Activated CD8-positive, alpha-beta memory T cell treated with anti-CD3 and anti-CD28 coated beads, Interleukin-2, amount 50 U/mL, for 1 hour (primary cell): Measurements from ENCODE around the gene PNPO.
"Not testable (repeated sequence)": the region's sequence is repeated elsewhere in the genome, so short reads cannot be mapped to it uniquely, and the experiment has no call there.

Source experiments
- DNase-seq: peaks from one replicate; pipeline ENCODE4 v3.0.0-alpha.2; 2020; ENCODE audit errors: extremely low read depth

Gene PNPO

GRCh38 chr17:47975189-47975822, 33.9 kb downstream of the PNPO start:
- no peak for DNase-seq

GRCh38 chr17:47975823-47976205, 34.4 kb downstream of the PNPO start:
- DNase-seq = no peak

- no peak for DNase-seq
Measured at GRCh38 chr17:47978324-47978723, 37.0 kb downstream of the PNPO start.

GRCh38 chr17:47980541-47980940, 39.2 kb downstream of the PNPO start:
- no peak for DNase-seq

GRCh38 chr17:47981462-47981861, 40.1 kb downstream of the PNPO start:
- no peak for DNase-seq

- DNase-seq = no peak
Measured at GRCh38 chr17:47982091-47982617, 40.8 kb downstream of the PNPO start.

- DNase-seq = no peak
Measured at GRCh38 chr17:47982645-47983390, 41.4 kb downstream of the PNPO start.

GRCh38 chr17:47983492-47984223, 42.3 kb downstream of the PNPO start:
- DNase-seq = no peak

GRCh38 chr17:47986520-47986919, 45.1 kb downstream of the PNPO start:
- no peak for DNase-seq

- no peak for DNase-seq
Measured at GRCh38 chr17:47987240-47987835, 46.0 kb downstream of the PNPO start.

GRCh38 chr17:47988445-47988844, 47.1 kb downstream of the PNPO start:
- not testable (repeated sequence) for DNase-seq

- DNase-seq = no peak
Measured at GRCh38 chr17:47989159-47989558, 47.8 kb downstream of the PNPO start.

GRCh38 chr17:47989700-47990099, 48.3 kb downstream of the PNPO start:
- DNase-seq = no peak

- DNase-seq = no peak
Measured at GRCh38 chr17:47990962-47991731, 49.8 kb downstream of the PNPO start.

GRCh38 chr17:47992216-47992615, 50.8 kb downstream of the PNPO start:
- DNase-seq = no peak

GRCh38 chr17:47993031-47993564, 51.7 kb downstream of the PNPO start:
- DNase-seq = no peak

GRCh38 chr17:47993964-47994363, 52.6 kb downstream of the PNPO start:
- no peak for DNase-seq

- no peak for DNase-seq
Measured at GRCh38 chr17:47994724-47995123, 53.4 kb downstream of the PNPO start.

GRCh38 chr17:47995241-47995935, 54.0 kb downstream of the PNPO start:
- DNase-seq = no peak

- DNase-seq = no peak
Measured at GRCh38 chr17:47996201-47996600, 54.8 kb downstream of the PNPO start.

- no peak for DNase-seq
Measured at GRCh38 chr17:47997586-47997985, 56.2 kb downstream of the PNPO start.
